DOHH2 (cell line): Measurements from ENCODE around the gene ROBO1.

ENCODE experiments used
- H3F3A ChIP-seq: fragments of 200-600 bp; sonication (generic), shearing (Covaris generic); 2 replicates; pipeline ENCODE4 v1.6.0; 2016; ENCODE audit warnings: antibody characterized with exemption, mild to moderate bottlenecking; ENCODE audit not compliant: control insufficient read depth, insufficient read depth
- H3K27ac ChIP-seq: fragments of 200-600 bp; sonication (generic); 2 replicates; pipeline ENCODE4 v1.5.1; 2014; ENCODE audit warnings: low read depth, mild to moderate bottlenecking, low read length, moderate library complexity
- H3K27me3 ChIP-seq: fragments of 200-600 bp; sonication (generic); 2 replicates; pipeline ENCODE4 v1.6.1; 2014; ENCODE audit warnings: mild to moderate bottlenecking, low read length, mixed read lengths; ENCODE audit not compliant: control insufficient read depth
- H3K36me3 ChIP-seq: fragments of 200-600 bp; sonication (generic); 2 replicates; pipeline ENCODE4 v1.6.1; 2014; ENCODE audit warnings: mild to moderate bottlenecking, low read length, moderate library complexity, mixed read lengths; ENCODE audit not compliant: control insufficient read depth
- H3K4me1 ChIP-seq: fragments of 200-600 bp; sonication (generic); 2 replicates; pipeline ENCODE4 v1.6.1; 2014; ENCODE audit warnings: mild to moderate bottlenecking, low read length, mixed read lengths; ENCODE audit not compliant: control insufficient read depth
- H3K4me2 ChIP-seq: fragments of 200-600 bp; sonication (generic); 2 replicates; pipeline ENCODE4 v1.6.0; 2014; ENCODE audit warnings: mild to moderate bottlenecking, low read length, moderate library complexity
- H3K4me3 ChIP-seq: fragments of 200-600 bp; sonication (generic); 2 replicates; pipeline ENCODE4 v1.5.1; 2014; ENCODE audit warnings: mild to moderate bottlenecking, low read length, mixed read lengths
- H3K79me2 ChIP-seq: fragments of 200-600 bp; sonication (generic); 2 replicates; pipeline ENCODE4 v1.6.1; 2014; ENCODE audit warnings: mild to moderate bottlenecking, low read length, mixed read lengths; ENCODE audit not compliant: control insufficient read depth
- H3K9me2 ChIP-seq: fragments of 200-600 bp; sonication (generic); replicated peaks from 2 replicates; pipeline ENCODE4 v1.6.1; 2014; ENCODE audit warnings: mild to moderate bottlenecking, low read length, mixed read lengths; ENCODE audit not compliant: control insufficient read depth
- H3K9me3 ChIP-seq: fragments of 200-600 bp; sonication (generic); 2 replicates; pipeline ENCODE4 v1.6.1; 2014; ENCODE audit warnings: antibody characterized with exemption, low read length, mixed read lengths; ENCODE audit not compliant: control insufficient read depth, insufficient read depth
- H4K20me1 ChIP-seq: fragments of 200-600 bp; sonication (generic); 2 replicates; pipeline ENCODE4 v1.6.0; 2014; ENCODE audit warnings: low read depth, mild to moderate bottlenecking, antibody characterized with exemption, low read length, moderate library complexity; ENCODE audit not compliant: control insufficient read depth, insufficient read depth
- EZH2phosphoT487 ChIP-seq: fragments of 200-600 bp; sonication (generic); IDR thresholded peaks from 2 replicates; pipeline ENCODE4 v1.6.1; 2017; ENCODE audit warnings: borderline replicate concordance, mild to moderate bottlenecking, antibody characterized with exemption, low read length, moderate library complexity, mixed read lengths
- TF ChIP-seq, protein P1 (sequence below): fragments of 200-600 bp; sonication (generic); IDR thresholded peaks from one replicate; pipeline ENCODE4 v1.5.1; 2014; ENCODE audit warnings: antibody characterized with exemption, mild to moderate bottlenecking, low read depth, low read length; ENCODE audit not compliant: poor library complexity, severe bottlenecking

ROBO1 gene

DNA sequence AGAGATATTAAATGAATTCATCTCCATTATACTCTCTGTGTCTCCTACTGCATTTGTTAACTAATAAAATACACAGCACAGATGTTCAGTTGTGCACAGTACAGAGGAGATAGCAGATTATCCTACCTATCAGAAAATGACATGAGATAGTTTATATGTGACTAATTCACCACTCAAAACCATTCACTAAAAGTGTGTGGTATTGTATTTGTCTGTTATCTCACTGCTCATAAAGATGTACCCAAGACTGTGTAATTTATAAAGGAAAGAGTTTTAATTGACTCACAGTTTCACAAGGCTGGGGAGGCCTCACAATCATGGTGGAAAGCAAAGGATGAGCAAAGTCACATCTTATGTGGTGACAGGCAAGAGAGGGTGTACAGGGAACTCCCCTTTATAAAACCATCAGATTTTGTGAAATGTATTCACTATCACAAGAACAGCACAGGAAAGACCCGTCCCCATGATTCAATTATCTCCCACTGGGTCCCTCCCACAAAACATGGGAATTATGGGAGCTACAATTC is 936.3 kb downstream of the ROBO1 start:
- Histone ChIP-seq H3K36me3 (no peaks in the 10 kb centered on the region), H3K4me1 (no peaks in the 10 kb centered on the region), H3K4me2 (no peak overlapping the region), H3K9me3 (0 out of 2 replicates have a peak, but pooled peaks cover 3% of the 10 kb centered on the region), H3K79me2 (no peaks in the 10 kb centered on the region), H3F3A (no peaks in the 10 kb centered on the region), H3K4me3 (no peak overlapping the region), H3K9me2 (no peaks in the 10 kb centered on the region), H3K27ac (no peak overlapping the region), H3K27me3 (no peaks in the 10 kb centered on the region), H4K20me1 (no peaks in the 10 kb centered on the region)
- TF ChIP-seq, protein P1, sequence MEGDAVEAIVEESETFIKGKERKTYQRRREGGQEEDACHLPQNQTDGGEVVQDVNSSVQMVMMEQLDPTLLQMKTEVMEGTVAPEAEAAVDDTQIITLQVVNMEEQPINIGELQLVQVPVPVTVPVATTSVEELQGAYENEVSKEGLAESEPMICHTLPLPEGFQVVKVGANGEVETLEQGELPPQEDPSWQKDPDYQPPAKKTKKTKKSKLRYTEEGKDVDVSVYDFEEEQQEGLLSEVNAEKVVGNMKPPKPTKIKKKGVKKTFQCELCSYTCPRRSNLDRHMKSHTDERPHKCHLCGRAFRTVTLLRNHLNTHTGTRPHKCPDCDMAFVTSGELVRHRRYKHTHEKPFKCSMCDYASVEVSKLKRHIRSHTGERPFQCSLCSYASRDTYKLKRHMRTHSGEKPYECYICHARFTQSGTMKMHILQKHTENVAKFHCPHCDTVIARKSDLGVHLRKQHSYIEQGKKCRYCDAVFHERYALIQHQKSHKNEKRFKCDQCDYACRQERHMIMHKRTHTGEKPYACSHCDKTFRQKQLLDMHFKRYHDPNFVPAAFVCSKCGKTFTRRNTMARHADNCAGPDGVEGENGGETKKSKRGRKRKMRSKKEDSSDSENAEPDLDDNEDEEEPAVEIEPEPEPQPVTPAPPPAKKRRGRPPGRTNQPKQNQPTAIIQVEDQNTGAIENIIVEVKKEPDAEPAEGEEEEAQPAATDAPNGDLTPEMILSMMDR = no peak
- TF ChIP-seq EZH2phosphoT487 = no peak

DNA sequence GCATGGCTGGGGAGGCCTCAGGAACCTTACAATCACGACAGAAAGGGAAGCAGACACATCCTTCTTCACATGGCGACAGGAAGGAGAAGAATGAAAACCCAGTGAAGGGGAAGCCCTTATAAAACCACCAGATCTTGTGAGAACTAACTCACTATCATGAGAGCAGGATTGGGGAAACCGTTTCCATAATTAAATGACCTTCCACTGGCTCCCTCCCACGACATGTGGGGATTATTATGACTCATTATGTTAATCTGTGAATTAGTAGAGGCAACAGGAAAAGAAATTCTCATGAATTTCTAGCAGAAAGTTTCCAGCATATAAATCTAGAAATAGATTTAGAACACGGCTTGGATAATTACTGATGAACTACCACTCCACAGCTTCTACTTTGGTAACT is 937.3 kb downstream of the ROBO1 start:
- H3K4me2 ChIP-seq = no peak overlapping the region
- TF ChIP-seq EZH2phosphoT487 = no peak
- TF ChIP-seq, protein P1 = no peak
- H3K4me3 ChIP-seq = no peak overlapping the region
- H3F3A ChIP-seq = no peaks in the 10 kb centered on the region
- H3K9me2 ChIP-seq = no peaks in the 10 kb centered on the region
- H4K20me1 ChIP-seq = no peaks in the 10 kb centered on the region
- H3K36me3 ChIP-seq = no peaks in the 10 kb centered on the region
- no peaks in the 10 kb centered on the region for H3K4me1 ChIP-seq
- H3K9me3 ChIP-seq = 0 out of 2 replicates have a peak, but pooled peaks cover 3% of the 10 kb centered on the region
- no peaks in the 10 kb centered on the region for H3K79me2 ChIP-seq
- no peaks in the 10 kb centered on the region for H3K27me3 ChIP-seq
- no peak overlapping the region for H3K27ac ChIP-seq

DNA sequence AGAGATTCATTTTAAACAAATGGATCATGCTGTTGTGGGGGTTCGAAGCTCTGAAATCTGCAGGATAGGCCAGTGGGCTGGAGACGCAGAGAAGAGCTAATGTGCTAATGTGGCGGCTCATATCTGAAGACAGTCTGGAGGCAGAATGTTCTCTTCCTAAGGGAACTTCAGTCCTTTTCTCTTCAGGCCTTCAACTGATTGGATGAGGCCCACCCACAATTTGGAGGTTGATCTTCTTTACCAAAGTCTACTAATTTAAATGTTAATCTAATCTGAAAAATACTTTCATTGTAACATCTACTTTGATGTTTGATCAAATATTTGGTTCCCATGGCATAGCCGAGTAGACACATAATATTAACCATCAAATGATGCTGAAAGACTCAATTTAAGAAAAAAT is 940.2 kb downstream of the ROBO1 start:
- H3K27ac ChIP-seq = no peak overlapping the region
- H4K20me1 ChIP-seq = no peaks in the 10 kb centered on the region
- H3K9me2 ChIP-seq = no peaks in the 10 kb centered on the region
- no peaks in the 10 kb centered on the region for H3F3A ChIP-seq
- no peak overlapping the region for H3K4me3 ChIP-seq
- no peak overlapping the region for H3K4me2 ChIP-seq
- H3K4me1 ChIP-seq = no peaks in the 10 kb centered on the region
- no peak for TF ChIP-seq EZH2phosphoT487
- TF ChIP-seq, protein P1 = no peak
- no peaks in the 10 kb centered on the region for H3K79me2 ChIP-seq
- no peaks in the 10 kb centered on the region for H3K27me3 ChIP-seq
- 0 out of 2 replicates have a peak, but pooled peaks cover 3% of the 10 kb centered on the region for H3K9me3 ChIP-seq
- no peaks in the 10 kb centered on the region for H3K36me3 ChIP-seq
